CD4-positive, alpha-beta memory T cell (primary cell): ENCODE data around the gene GRK2. TPM values are rescaled to one million over a fixed set of nuclear protein-coding genes. Genes with fewer than 3 reads are reported as not detected.

Experiments used
- CTCF ChIA-PET: fragments of 350-600 bp; sonication (Branson Sonifier 250); formaldehyde crosslinking; loops from one replicate; lab custom pipeline; 2021; ENCODE audit warnings: inconsistent platforms; ENCODE audit not compliant: partially characterized antibody; lab: Charles Lee
- POLR2A ChIA-PET: fragments of 350-600 bp; sonication (Branson Sonifier 250); formaldehyde crosslinking; loops from one replicate; lab custom pipeline; 2021; ENCODE audit not compliant: partially characterized antibody; lab: Charles Lee
- DNase-seq, 5 donors: peaks; one replicate each; pipeline versions ENCODE4 v3.0.0 to v3.0.0-alpha.2; 2020 to 2022; ENCODE audit warnings: mixed read lengths in 1 of 5
- H3K27ac ChIP-seq: one replicate; pipeline ENCODE4 v1.7.0; 2013; ENCODE audit warnings: low read depth, low read length
- H3K27me3 ChIP-seq: 2 replicates; pipeline ENCODE4 v1.7.0; 2013; ENCODE audit warnings: mild to moderate bottlenecking, low read length, moderate library complexity; ENCODE audit not compliant: insufficient read depth
- H3K36me3 ChIP-seq: 2 replicates; pipeline ENCODE4 v1.7.0; 2013; ENCODE audit warnings: mild to moderate bottlenecking, low read length, moderate library complexity; ENCODE audit not compliant: insufficient read depth
- H3K4me1 ChIP-seq: 2 replicates; pipeline ENCODE4 v1.7.0; 2013; ENCODE audit warnings: mild to moderate bottlenecking, low read length, moderate library complexity; ENCODE audit not compliant: insufficient read depth
- H3K4me3 ChIP-seq, 2 donors: one replicate each; pipeline ENCODE4 v1.7.0; 2013; ENCODE audit warnings: low read length in 2 of 2, mild to moderate bottlenecking in 1 of 2
- H3K9me3 ChIP-seq, 2 donors: one replicate each; pipeline ENCODE4 v1.7.0; 2013; ENCODE audit warnings: low read length in 2 of 2, control low read depth in 1 of 2; ENCODE audit not compliant: control insufficient read depth in 1 of 2
- H3K27ac Mint-ChIP-seq, 7 donors: one replicate each; pipeline ENCODE4 v1.8.0; 2020 to 2021; ENCODE audit warnings: mixed read lengths in 7 of 7, mild to moderate bottlenecking in 6 of 7, inconsistent platforms in 3 of 7, moderate library complexity in 3 of 7
- H3K27me3 Mint-ChIP-seq, 2 donors: one replicate each; pipeline ENCODE4 v1.8.0; 2020 to 2021; ENCODE audit warnings: mixed read lengths in 2 of 2
- H3K36me3 Mint-ChIP-seq, 2 donors: one replicate each; pipeline ENCODE4 v1.8.0; 2020 to 2021; ENCODE audit warnings: mixed read lengths in 2 of 2, inconsistent platforms in 1 of 2, mild to moderate bottlenecking in 1 of 2
- H3K4me1 Mint-ChIP-seq, 4 donors: one replicate each; pipeline ENCODE4 v1.8.0; 2020 to 2021; ENCODE audit warnings: mixed read lengths in 4 of 4, mild to moderate bottlenecking in 1 of 4
- H3K4me3 Mint-ChIP-seq, 8 donors: one replicate each; pipeline ENCODE4 v1.8.0; 2020 to 2021; ENCODE audit warnings: mixed read lengths in 8 of 8, mild to moderate bottlenecking in 7 of 8, moderate library complexity in 6 of 8, inconsistent platforms in 3 of 8
- H3K9me3 Mint-ChIP-seq, 8 donors: one replicate each; pipeline ENCODE4 v1.8.0; 2020 to 2021; ENCODE audit warnings: mixed read lengths in 8 of 8, mild to moderate bottlenecking in 5 of 8, inconsistent platforms in 3 of 8, moderate library complexity in 1 of 8
- intact Hi-C: fragments of 100-400 bp; cut with micrococcal nuclease; formaldehyde crosslinking; loops from one replicate; pipeline ENCODE4 v1.15.1; 2023
- polyA plus RNA-seq, 2 donors: library from polyadenylated mRNA; unstranded; fragments of 300-500 nt; fragmentation: Illumina TruSeq; gene quantifications; one replicate each; pipeline ENCODE4 v1.2.3, GENCODE V29; 2021
- total RNA-seq, 2 experiments: library from RNA; stranded (reverse); gene quantifications; one replicate each; pipeline ENCODE4 v1.2.3, GENCODE V29; 2021

The GRK2 gene
- total and polyA plus RNA-seq, 4 experiments from 2014 or later = 12.8 to 310 (median 181) TPM

- Mint-ChIP-seq H3K4me1 (peaks cover 22 to 47% (median 40%) of the 10 kb centered on the region in 4 donors), H3K4me3 (no peak overlapping the region), H3K9me3 (no peaks in the 10 kb centered on the region), H3K36me3 (peaks cover 0 to under 1% of the 10 kb centered on the region in 2 donors), H3K27me3 (no peaks in the 10 kb centered on the region), H3K27ac (peak overlapping the region in 5 of 7 donors; percentile 27 to 87 (median 52))
- Histone ChIP-seq H3K9me3 (no peaks in the 10 kb centered on the region), H3K27me3 (no peaks in the 10 kb centered on the region), H3K27ac (no peak overlapping the region), H3K4me1 (peaks cover 39% of the 10 kb centered on the region), H3K4me3 (no peak overlapping the region), H3K36me3 (no peaks in the 10 kb centered on the region)
- ChIA-PET POLR2A (interaction anchor here (13.1 to 14.6 kb wide), 2 partner anchors 19 to 42 kb away, joined by 196 to 358 read pairs; partner anchors contain the start of genes ANKRD13D and GRK2), CTCF (interaction anchor here (0.9 kb wide), 1 partner anchor 46 kb away, joined by 4 read pairs; no protein-coding TSS in a partner anchor)
- intact Hi-C loops = no loop called here
- no peak for DNase-seq
Measured at GRCh38 chr11:67309661-67310061, 43.4 kb downstream of the GRK2 start.

- Histone ChIP-seq H3K27me3 (no peaks in the 10 kb centered on the region), H3K9me3 (no peaks in the 10 kb centered on the region), H3K27ac (no peak overlapping the region), H3K4me3 (no peak overlapping the region), H3K4me1 (peaks cover 41% of the 10 kb centered on the region), H3K36me3 (no peaks in the 10 kb centered on the region)
- H3K27ac Mint-ChIP-seq = peak overlapping the region in 6 of 7 donors; percentile 42 to 73 (median 53)
- H3K36me3 Mint-ChIP-seq = no peaks in the 10 kb centered on the region
- ChIA-PET CTCF (interaction anchor here (0.9 to 1.4 kb wide), 2 partner anchors 20 to 46 kb away, joined by 4 read pairs; no protein-coding TSS in a partner anchor), POLR2A (interaction anchor here (1.3 to 14.6 kb wide), 5 partner anchors 7 to 43 kb away, joined by 4 to 358 read pairs (median 184); partner anchors contain the start of genes ANKRD13D, GRK2 and SSH3)
- H3K4me1 Mint-ChIP-seq = peaks cover 22 to 50% (median 39%) of the 10 kb centered on the region in 4 donors
- DNase-seq = no peak
- H3K4me3 Mint-ChIP-seq = peak overlapping the region in 1 of 8 donors; percentile 49
- intact Hi-C loops = no loop called here
- H3K9me3 Mint-ChIP-seq = no peaks in the 10 kb centered on the region
- H3K27me3 Mint-ChIP-seq = no peaks in the 10 kb centered on the region
Measured at GRCh38 chr11:67310246-67311050, 44.2 kb downstream of the GRK2 start.

GRCh38 chr11:67311051-67311555, 44.8 kb downstream of the GRK2 start:
- Mint-ChIP-seq H3K9me3 (no peaks in the 10 kb centered on the region), H3K4me1 (peaks cover 22 to 53% (median 39%) of the 10 kb centered on the region in 4 donors), H3K27me3 (no peaks in the 10 kb centered on the region), H3K27ac (peak overlapping the region; percentile 42 to 97 (median 82)), H3K4me3 (peak overlapping the region in 1 of 8 donors; percentile 49), H3K36me3 (no peaks in the 10 kb centered on the region)
- Histone ChIP-seq H3K9me3 (no peaks in the 10 kb centered on the region), H3K27me3 (no peaks in the 10 kb centered on the region), H3K4me3 (no peak overlapping the region), H3K4me1 (peaks cover 42% of the 10 kb centered on the region), H3K36me3 (no peaks in the 10 kb centered on the region), H3K27ac (peak overlapping the region; percentile 55)
- intact Hi-C loops = no loop called here
- ChIA-PET CTCF (interaction anchor here (1.4 kb wide), 1 partner anchor 21 kb away, joined by 4 read pairs; no protein-coding TSS in a partner anchor), POLR2A (interaction anchor here (1.3 to 13.1 kb wide), 4 partner anchors 8 to 44 kb away, joined by 4 to 358 read pairs (median 94); partner anchors contain the start of genes ANKRD13D, GRK2 and SSH3)
- no peak for DNase-seq

- peaks cover 22 to 53% (median 39%) of the 10 kb centered on the region in 4 donors for H3K4me1 Mint-ChIP-seq
- ChIA-PET CTCF (interaction anchor here (1.4 to 11.2 kb wide), 2 partner anchors 22 to 48 kb away, joined by 4 to 155 read pairs; no protein-coding TSS in a partner anchor), POLR2A (interaction anchor here (1.3 to 13.1 kb wide), 3 partner anchors 8 to 44 kb away, joined by 4 to 358 read pairs (median 184); partner anchors contain the start of genes ANKRD13D, GRK2 and SSH3)
- Histone ChIP-seq H3K9me3 (no peaks in the 10 kb centered on the region), H3K27me3 (no peaks in the 10 kb centered on the region), H3K4me1 (peaks cover 45% of the 10 kb centered on the region), H3K36me3 (no peaks in the 10 kb centered on the region), H3K27ac (peak overlapping the region; percentile 55), H3K4me3 (no peak overlapping the region)
- H3K27ac Mint-ChIP-seq = peak overlapping the region; percentile 80 to 97 (median 93)
- H3K4me3 Mint-ChIP-seq = peak overlapping the region in 7 of 8 donors; percentile 33 to 74 (median 53)
- intact Hi-C loops = no loop called here
- H3K36me3 Mint-ChIP-seq = no peaks in the 10 kb centered on the region
- H3K9me3 Mint-ChIP-seq = no peaks in the 10 kb centered on the region
- H3K27me3 Mint-ChIP-seq = no peaks in the 10 kb centered on the region
- no peak for DNase-seq
Measured at GRCh38 chr11:67311556-67312082, 45.3 kb downstream of the GRK2 start.

- Histone ChIP-seq H3K4me3 (no peak overlapping the region), H3K4me1 (peaks cover 45% of the 10 kb centered on the region), H3K36me3 (no peaks in the 10 kb centered on the region), H3K9me3 (no peaks in the 10 kb centered on the region), H3K27me3 (no peaks in the 10 kb centered on the region), H3K27ac (peak overlapping the region; percentile 55)
- intact Hi-C loops = no loop called here
- Mint-ChIP-seq H3K27me3 (no peaks in the 10 kb centered on the region), H3K27ac (peak overlapping the region; percentile 82 to 97 (median 93)), H3K9me3 (no peaks in the 10 kb centered on the region), H3K4me1 (peaks cover 24 to 60% (median 42%) of the 10 kb centered on the region in 4 donors), H3K36me3 (peaks cover 0 to under 1% of the 10 kb centered on the region in 2 donors), H3K4me3 (peak overlapping the region in 7 of 8 donors; percentile 76 to 89 (median 82))
- POLR2A ChIA-PET = interaction anchor here (0.7 to 13.1 kb wide), 4 partner anchors 11 to 45 kb away, joined by 5 to 358 read pairs (median 140); partner anchors contain the start of genes ANKRD13D, GRK2 and SSH3
- DNase-seq = peak; percentile 38 to 81 (median 48)
- CTCF ChIA-PET = interaction anchor here (1.0 to 11.2 kb wide), 4 partner anchors 9 to 49 kb away, joined by 3 to 155 read pairs (median 6); partner anchors contain the start of gene SSH3
Measured at GRCh38 chr11:67312187-67313021, 46.1 kb downstream of the GRK2 start.
